Activated CD8-positive, alpha-beta memory T cell treated with anti-CD3 and anti-CD28 coated beads, Interleukin-2, amount 10 ng/mL, durations not matched to agents 7 days and 5 days (primary cell): ENCODE measurements around the gene SIRT5. TPM values are rescaled to one million over a fixed set of nuclear protein-coding genes. Genes with fewer than 3 reads are reported as not detected.

Source experiments
- ATAC-seq: fragments of 150-1000 bp; cut with Tn5 transposase; one replicate; pipeline ENCODE4 v1.10.0; 2021; ENCODE audit warnings: moderate library complexity
- CTCF ChIA-PET: fragments of 350-600 bp; sonication (Branson Sonifier 250); formaldehyde crosslinking; loops from one replicate; lab custom pipeline; 2021; ENCODE audit warnings: antibody characterized with exemption; lab: Charles Lee
- DNase-seq: peaks from one replicate; pipeline ENCODE4 v3.0.0-alpha.2; 2020
- H3K27ac Mint-ChIP-seq: one replicate; pipeline ENCODE4 v1.8.0; 2021; ENCODE audit warnings: mild to moderate bottlenecking, mixed read lengths
- H3K27me3 Mint-ChIP-seq: one replicate; pipeline ENCODE4 v1.8.0; 2021; ENCODE audit warnings: mixed read lengths
- H3K36me3 Mint-ChIP-seq: one replicate; pipeline ENCODE4 v1.8.0; 2021; ENCODE audit warnings: mild to moderate bottlenecking, mixed read lengths
- H3K4me1 Mint-ChIP-seq: one replicate; pipeline ENCODE4 v1.8.0; 2021; ENCODE audit warnings: mixed read lengths
- H3K4me3 Mint-ChIP-seq: one replicate; pipeline ENCODE4 v1.8.0; 2021; ENCODE audit warnings: mild to moderate bottlenecking, moderate library complexity, mixed read lengths
- H3K9me3 Mint-ChIP-seq: one replicate; pipeline ENCODE4 v1.8.0; 2022; ENCODE audit warnings: low read depth, mixed read lengths
- total RNA-seq, 2 experiments: library from RNA; stranded (reverse); gene quantifications; one replicate each; pipeline ENCODE4 v1.2.3, GENCODE V29; 2021

Gene SIRT5
- total RNA-seq, 2 experiments from 2014 or later = 6.9 to 10.9 TPM

- peaks cover 3% of the 10 kb centered on the region for H3K27me3 Mint-ChIP-seq
- no peaks in the 10 kb centered on the region for H3K4me1 Mint-ChIP-seq
- CTCF ChIA-PET = interaction anchor here (0.7 to 2.3 kb wide), 11 partner anchors 18 to 209 kb away, joined by 3 to 13 read pairs (median 3); partner anchors contain the start of genes SIRT5 and TBC1D7
- no peaks in the 10 kb centered on the region for H3K9me3 Mint-ChIP-seq
- H3K27ac Mint-ChIP-seq = no peak overlapping the region
- no peak overlapping the region for H3K4me3 Mint-ChIP-seq
- H3K36me3 Mint-ChIP-seq = no peaks in the 10 kb centered on the region
- ATAC-seq (no peak), DNase-seq (no peak)
Measured at GRCh38 chr6:13538084-13538483, 36.3 kb upstream of the SIRT5 start.

- Mint-ChIP-seq H3K9me3 (no peaks in the 10 kb centered on the region), H3K27me3 (peaks cover 3% of the 10 kb centered on the region), H3K36me3 (no peaks in the 10 kb centered on the region), H3K27ac (no peak overlapping the region), H3K4me1 (no peaks in the 10 kb centered on the region), H3K4me3 (no peak overlapping the region)
- DNase-seq = no peak
- CTCF ChIA-PET = interaction anchor here (1.1 to 2.3 kb wide), 8 partner anchors 17 to 208 kb away, joined by 3 to 13 read pairs (median 4); partner anchors contain the start of gene SIRT5
- no peak for ATAC-seq
Measured at GRCh38 chr6:13538600-13538999, 35.8 kb upstream of the SIRT5 start.

GRCh38 chr6:13539572-13539971, 34.8 kb upstream of the SIRT5 start:
- H3K9me3 Mint-ChIP-seq = no peaks in the 10 kb centered on the region
- no peaks in the 10 kb centered on the region for H3K36me3 Mint-ChIP-seq
- no peak for ATAC-seq
- H3K4me3 Mint-ChIP-seq = no peak overlapping the region
- H3K27me3 Mint-ChIP-seq = peaks cover 3% of the 10 kb centered on the region
- no peak for DNase-seq
- H3K27ac Mint-ChIP-seq = no peak overlapping the region
- H3K4me1 Mint-ChIP-seq = no peaks in the 10 kb centered on the region
- CTCF ChIA-PET = interaction anchor here (1.1 kb wide), 1 partner anchor 125 kb away, joined by 3 read pairs; no protein-coding TSS in a partner anchor

GRCh38 chr6:13541496-13541895, 32.9 kb upstream of the SIRT5 start:
- H3K36me3 Mint-ChIP-seq = no peaks in the 10 kb centered on the region
- CTCF ChIA-PET = no interaction called here
- no peak overlapping the region for H3K4me3 Mint-ChIP-seq
- H3K9me3 Mint-ChIP-seq = no peaks in the 10 kb centered on the region
- H3K27ac Mint-ChIP-seq = no peak overlapping the region
- DNase-seq = no peak
- H3K4me1 Mint-ChIP-seq = no peaks in the 10 kb centered on the region
- peaks cover 3% of the 10 kb centered on the region for H3K27me3 Mint-ChIP-seq
- no peak for ATAC-seq

GRCh38 chr6:13544454-13545186, 29.8 kb upstream of the SIRT5 start:
- DNase-seq (no peak), ATAC-seq (no peak)
- no peaks in the 10 kb centered on the region for H3K36me3 Mint-ChIP-seq
- H3K4me3 Mint-ChIP-seq = no peak overlapping the region
- peaks cover 1% of the 10 kb centered on the region for H3K27me3 Mint-ChIP-seq
- no peak overlapping the region for H3K27ac Mint-ChIP-seq
- H3K4me1 Mint-ChIP-seq = no peaks in the 10 kb centered on the region
- CTCF ChIA-PET = no interaction called here
- H3K9me3 Mint-ChIP-seq = no peaks in the 10 kb centered on the region

- DNase-seq = no peak
- CTCF ChIA-PET = no interaction called here
Measured at GRCh38 chr6:13545885-13546284, 28.5 kb upstream of the SIRT5 start.

GRCh38 chr6:13548500-13549210, 25.7 kb upstream of the SIRT5 start:
- no peak overlapping the region for H3K4me3 Mint-ChIP-seq
- H3K36me3 Mint-ChIP-seq = no peaks in the 10 kb centered on the region
- CTCF ChIA-PET = no interaction called here
- no peaks in the 10 kb centered on the region for H3K4me1 Mint-ChIP-seq
- H3K27ac Mint-ChIP-seq = no peak overlapping the region
- DNase-seq (no peak), ATAC-seq (no peak)
- no peaks in the 10 kb centered on the region for H3K9me3 Mint-ChIP-seq
- H3K27me3 Mint-ChIP-seq = peaks cover 6% of the 10 kb centered on the region

More at GRCh38 chr6:13545885-13546284, 28.5 kb upstream of the SIRT5 start:
- no peak for ATAC-seq
- Mint-ChIP-seq H3K27me3 (peaks cover under 1% of the 10 kb centered on the region), H3K4me1 (no peaks in the 10 kb centered on the region), H3K4me3 (no peak overlapping the region), H3K9me3 (no peaks in the 10 kb centered on the region), H3K27ac (no peak overlapping the region), H3K36me3 (no peaks in the 10 kb centered on the region)

- no peak overlapping the region for H3K27ac Mint-ChIP-seq
- DNase-seq (no peak), ATAC-seq (no peak)
- H3K36me3 Mint-ChIP-seq = no peaks in the 10 kb centered on the region
- peaks cover 19% of the 10 kb centered on the region for H3K27me3 Mint-ChIP-seq
- H3K4me3 Mint-ChIP-seq = no peak overlapping the region
- no peaks in the 10 kb centered on the region for H3K9me3 Mint-ChIP-seq
- H3K4me1 Mint-ChIP-seq = no peaks in the 10 kb centered on the region
- CTCF ChIA-PET = interaction anchor here (1.4 kb wide), 1 partner anchor 24 kb away, joined by 3 read pairs; no protein-coding TSS in a partner anchor
Measured at GRCh38 chr6:13550656-13551055, 23.7 kb upstream of the SIRT5 start.

GRCh38 chr6:13553646-13554045, 20.8 kb upstream of the SIRT5 start:
- peaks cover 20% of the 10 kb centered on the region for H3K27me3 Mint-ChIP-seq
- no peak overlapping the region for H3K27ac Mint-ChIP-seq
- H3K36me3 Mint-ChIP-seq = no peaks in the 10 kb centered on the region
- DNase-seq (no peak), ATAC-seq (no peak)
- H3K4me1 Mint-ChIP-seq = no peaks in the 10 kb centered on the region
- H3K4me3 Mint-ChIP-seq = no peak overlapping the region
- H3K9me3 Mint-ChIP-seq = no peaks in the 10 kb centered on the region
- CTCF ChIA-PET = no interaction called here

GRCh38 chr6:13554929-13555333, 19.5 kb upstream of the SIRT5 start:
- no peaks in the 10 kb centered on the region for H3K4me1 Mint-ChIP-seq

GRCh38 chr6:13557841-13558240, 16.6 kb upstream of the SIRT5 start:
- Mint-ChIP-seq H3K4me3 (no peak overlapping the region), H3K36me3 (no peaks in the 10 kb centered on the region), H3K27me3 (peaks cover 20% of the 10 kb centered on the region), H3K4me1 (no peaks in the 10 kb centered on the region), H3K27ac (no peak overlapping the region), H3K9me3 (no peaks in the 10 kb centered on the region)
- CTCF ChIA-PET = interaction anchor here (1.9 kb wide), 1 partner anchor 17 kb away, joined by 6 read pairs; the partner anchor contains the start of gene SIRT5
- ATAC-seq (no peak), DNase-seq (no peak)

More at GRCh38 chr6:13554929-13555333, 19.5 kb upstream of the SIRT5 start:
- CTCF ChIA-PET = no interaction called here
- no peak for ATAC-seq
- H3K4me3 Mint-ChIP-seq = no peak overlapping the region
- peaks cover 20% of the 10 kb centered on the region for H3K27me3 Mint-ChIP-seq
- no peak overlapping the region for H3K27ac Mint-ChIP-seq
- no peaks in the 10 kb centered on the region for H3K36me3 Mint-ChIP-seq
- no peaks in the 10 kb centered on the region for H3K9me3 Mint-ChIP-seq
- no peak for DNase-seq

- no peak overlapping the region for H3K27ac Mint-ChIP-seq
- no peaks in the 10 kb centered on the region for H3K4me1 Mint-ChIP-seq
- H3K4me3 Mint-ChIP-seq = no peak overlapping the region
- H3K9me3 Mint-ChIP-seq = no peaks in the 10 kb centered on the region
- DNase-seq (no peak), ATAC-seq (no peak)
- CTCF ChIA-PET = interaction anchor here (1.9 kb wide), 1 partner anchor 16 kb away, joined by 6 read pairs; the partner anchor contains the start of gene SIRT5
- H3K27me3 Mint-ChIP-seq = peaks cover 19% of the 10 kb centered on the region
- H3K36me3 Mint-ChIP-seq = no peaks in the 10 kb centered on the region
Measured at GRCh38 chr6:13558718-13559117, 15.7 kb upstream of the SIRT5 start.

GRCh38 chr6:13559251-13559650, 15.2 kb upstream of the SIRT5 start:
- CTCF ChIA-PET = no interaction called here
- Mint-ChIP-seq H3K27ac (no peak overlapping the region), H3K36me3 (no peaks in the 10 kb centered on the region), H3K4me3 (no peak overlapping the region), H3K4me1 (no peaks in the 10 kb centered on the region), H3K27me3 (peaks cover 15% of the 10 kb centered on the region), H3K9me3 (no peaks in the 10 kb centered on the region)
- no peak for DNase-seq
- no peak for ATAC-seq
